Measurements from ENCODE around the gene OPRL1.
"Not testable (repeated sequence)": the region's sequence is repeated elsewhere in the genome, so short reads cannot be mapped to it uniquely, and the experiment has no call there.

Gene OPRL1

GRCh38 chr20:64117432-64117777 is 37.5 kb downstream of the OPRL1 start:
- ATAC-seq, DNase-seq: not testable (repeated sequence)

GRCh38 chr20:64119301-64119680 is 39.4 kb downstream of the OPRL1 start:
- ATAC-seq (no peak), DNase-seq (no peak)

- ATAC-seq (no peak), DNase-seq (no peak)
These were observed 39.9 kb downstream of the OPRL1 start for GRCh38 chr20:64119681-64120341.

GRCh38 chr20:64121586-64121985 is 41.7 kb downstream of the OPRL1 start:
- DNase-seq (no peak), ATAC-seq (no peak)

- DNase-seq, ATAC-seq: not testable (repeated sequence)
These were observed 43.0 kb downstream of the OPRL1 start for GRCh38 chr20:64122927-64123326.

GRCh38 chr20:64123517-64123916 is 43.6 kb downstream of the OPRL1 start:
- DNase-seq, ATAC-seq: not testable (repeated sequence)

GRCh38 chr20:64129146-64129782 is 49.4 kb downstream of the OPRL1 start:
- no peak for ATAC-seq

GRCh38 chr20:64130271-64130670 is 50.4 kb downstream of the OPRL1 start:
- ATAC-seq (no peak), DNase-seq (no peak)

More at GRCh38 chr20:64129146-64129782, 49.4 kb downstream of the OPRL1 start:
- DNase-seq = no peak

GRCh38 chr20:64130876-64131275 is 51.0 kb downstream of the OPRL1 start:
- ATAC-seq (no peak), DNase-seq (no peak)

GRCh38 chr20:64131406-64131805 is 51.5 kb downstream of the OPRL1 start:
- DNase-seq = no peak
- peak; percentile 55 for ATAC-seq

GRCh38 chr20:64133951-64134407 is 54.1 kb downstream of the OPRL1 start:
- DNase-seq (no peak), ATAC-seq (no peak)

GRCh38 chr20:64134744-64135143 is 54.9 kb downstream of the OPRL1 start:
- not testable (repeated sequence) for DNase-seq, ATAC-seq

GRCh38 chr20:64136004-64136710 is 56.3 kb downstream of the OPRL1 start:
- ATAC-seq (no peak), DNase-seq (no peak)

- DNase-seq (no peak), ATAC-seq (no peak)
These were observed 57.7 kb downstream of the OPRL1 start for GRCh38 chr20:64137598-64138031.

GRCh38 chr20:64138276-64138815 is 58.5 kb downstream of the OPRL1 start:
- DNase-seq (no peak), ATAC-seq (no peak)

GRCh38 chr20:64139199-64140060 is 59.5 kb downstream of the OPRL1 start:
- ATAC-seq (no peak), DNase-seq (no peak)

- no peak for ATAC-seq
These were observed 60.4 kb downstream of the OPRL1 start for GRCh38 chr20:64140061-64140931.

GRCh38 chr20:64140956-64141355 is 61.1 kb downstream of the OPRL1 start:
- no peak for ATAC-seq
- DNase-seq = no peak

More at GRCh38 chr20:64140061-64140931, 60.4 kb downstream of the OPRL1 start:
- no peak for DNase-seq

- no peak for ATAC-seq
- no peak for DNase-seq
These were observed 62.7 kb downstream of the OPRL1 start for GRCh38 chr20:64142590-64142989.

- ATAC-seq = no peak
- no peak for DNase-seq
These were observed 63.3 kb downstream of the OPRL1 start for GRCh38 chr20:64143018-64143801.

Data from stimulated activated naive CD8-positive, alpha-beta T cell treated with anti-CD3 and anti-CD28 coated beads, Interleukin-15, Interleukin-2, amounts not matched to agents 100 U/mL and 50 U/mL, for 24 hours (primary cell).